NB4 (cell line): Measurements from ENCODE around the gene ADARB2.

Source experiments
- POLR2A ChIP-seq: IDR thresholded peaks from 2 replicates; pipeline ENCODE4 v1.6.1; 2011; ENCODE audit warnings: mild to moderate bottlenecking; ENCODE audit not compliant: insufficient read length; ENCODE audit errors: extremely low read depth
- TF ChIP-seq, protein P1 (sequence below): IDR thresholded peaks from one replicate; pipeline ENCODE4 v1.5.1; 2012; ENCODE audit warnings: low read depth, low read length
- TF ChIP-seq, protein P2 (sequence below): IDR thresholded peaks from 2 replicates; pipeline ENCODE4 v1.6.1; 2011; ENCODE audit warnings: low read depth, low read length

DNA sequence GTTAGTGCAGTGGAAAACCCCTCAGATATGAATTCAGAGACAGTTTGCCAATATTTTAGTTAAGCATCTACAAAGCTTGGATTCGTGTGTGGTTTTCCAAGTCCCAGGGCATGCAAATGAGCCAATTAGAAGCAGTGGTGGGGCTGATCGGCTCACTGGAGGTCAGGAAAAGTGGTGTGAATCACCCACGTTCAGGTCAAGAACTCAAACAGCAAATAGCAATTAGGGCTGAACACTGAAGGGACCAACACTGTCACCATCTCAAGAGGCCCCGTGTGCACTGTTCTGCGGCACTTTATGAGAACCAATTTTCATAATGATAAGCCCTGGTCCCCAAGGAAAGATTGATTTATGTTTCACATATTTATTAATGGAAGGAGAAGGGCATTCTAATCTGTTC is 68.9 kb downstream of the ADARB2 start:
- TF ChIP-seq, protein P1, sequence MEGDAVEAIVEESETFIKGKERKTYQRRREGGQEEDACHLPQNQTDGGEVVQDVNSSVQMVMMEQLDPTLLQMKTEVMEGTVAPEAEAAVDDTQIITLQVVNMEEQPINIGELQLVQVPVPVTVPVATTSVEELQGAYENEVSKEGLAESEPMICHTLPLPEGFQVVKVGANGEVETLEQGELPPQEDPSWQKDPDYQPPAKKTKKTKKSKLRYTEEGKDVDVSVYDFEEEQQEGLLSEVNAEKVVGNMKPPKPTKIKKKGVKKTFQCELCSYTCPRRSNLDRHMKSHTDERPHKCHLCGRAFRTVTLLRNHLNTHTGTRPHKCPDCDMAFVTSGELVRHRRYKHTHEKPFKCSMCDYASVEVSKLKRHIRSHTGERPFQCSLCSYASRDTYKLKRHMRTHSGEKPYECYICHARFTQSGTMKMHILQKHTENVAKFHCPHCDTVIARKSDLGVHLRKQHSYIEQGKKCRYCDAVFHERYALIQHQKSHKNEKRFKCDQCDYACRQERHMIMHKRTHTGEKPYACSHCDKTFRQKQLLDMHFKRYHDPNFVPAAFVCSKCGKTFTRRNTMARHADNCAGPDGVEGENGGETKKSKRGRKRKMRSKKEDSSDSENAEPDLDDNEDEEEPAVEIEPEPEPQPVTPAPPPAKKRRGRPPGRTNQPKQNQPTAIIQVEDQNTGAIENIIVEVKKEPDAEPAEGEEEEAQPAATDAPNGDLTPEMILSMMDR, result no peak
- TF ChIP-seq, protein P2, sequence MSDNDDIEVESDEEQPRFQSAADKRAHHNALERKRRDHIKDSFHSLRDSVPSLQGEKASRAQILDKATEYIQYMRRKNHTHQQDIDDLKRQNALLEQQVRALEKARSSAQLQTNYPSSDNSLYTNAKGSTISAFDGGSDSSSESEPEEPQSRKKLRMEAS, result no peak
- no peak for TF ChIP-seq POLR2A
